Astrocyte (in vitro differentiated cells and primary cell): ENCODE results near the gene PTPRD. TPM values are rescaled to one million over a fixed set of nuclear protein-coding genes. Genes with fewer than 3 reads are reported as not detected.

Experiments used
- DNase-seq: peaks from one replicate; pipeline ENCODE4 v3.0.0-alpha.2; 2010; ENCODE audit warnings: low read depth
- FAIRE-seq: peaks from 2 replicates; lab custom pipeline; 2011; peaks lifted over from hg19 to GRCh38; lab: Jason Lieb, UNC
- H2AFZ ChIP-seq: 2 replicates; pipeline ENCODE4 v1.6.0; 2012; ENCODE audit warnings: low read depth, low read length, inconsistent platforms
- H3K27ac ChIP-seq: 2 replicates; pipeline ENCODE4 v1.5.1; 2011; ENCODE audit warnings: low read depth, low read length, inconsistent platforms
- H3K27me3 ChIP-seq: 2 replicates; pipeline ENCODE4 v1.6.0; 2011; ENCODE audit warnings: low read length, inconsistent platforms; ENCODE audit not compliant: insufficient read depth
- H3K36me3 ChIP-seq: 2 replicates; pipeline ENCODE4 v1.5.1; 2011; ENCODE audit warnings: low read length, inconsistent platforms; ENCODE audit not compliant: insufficient read depth
- H3K4me1 ChIP-seq: 2 replicates; pipeline ENCODE4 v1.5.1; 2011; ENCODE audit warnings: low read length, inconsistent platforms; ENCODE audit not compliant: insufficient read depth
- H3K4me2 ChIP-seq: 2 replicates; pipeline ENCODE4 v1.6.0; 2012; ENCODE audit warnings: low read length, inconsistent platforms
- H3K4me3 ChIP-seq: 2 replicates; pipeline ENCODE4 v1.5.1; 2011; ENCODE audit warnings: low read depth, mild to moderate bottlenecking, low read length, inconsistent platforms; ENCODE audit not compliant: insufficient read depth
- H3K79me2 ChIP-seq: 2 replicates; pipeline ENCODE4 v1.6.0; 2012; ENCODE audit warnings: mild to moderate bottlenecking, low read length, inconsistent platforms; ENCODE audit not compliant: insufficient read depth
- H3K9ac ChIP-seq: 2 replicates; pipeline ENCODE4 v1.6.0; 2012; ENCODE audit warnings: mild to moderate bottlenecking, low read length, inconsistent platforms
- H3K9me3 ChIP-seq: 2 replicates; pipeline ENCODE4 v1.5.1; 2012; ENCODE audit warnings: low read depth, mild to moderate bottlenecking, low read length, inconsistent platforms; ENCODE audit not compliant: insufficient read depth
- H4K20me1 ChIP-seq: 2 replicates; pipeline ENCODE4 v1.6.0; 2012; ENCODE audit warnings: low read length, inconsistent platforms; ENCODE audit not compliant: insufficient read depth
- H3K27ac Mint-ChIP-seq: one replicate; pipeline ENCODE4 v1.8.0; 2021; ENCODE audit warnings: mild to moderate bottlenecking, mixed read lengths; ENCODE audit not compliant: unreplicated experiment
- H3K27me3 Mint-ChIP-seq: one replicate; pipeline ENCODE4 v1.8.0; 2021; ENCODE audit warnings: low read depth, mixed read lengths; ENCODE audit not compliant: unreplicated experiment
- H3K36me3 Mint-ChIP-seq: one replicate; pipeline ENCODE4 v1.8.0; 2021; ENCODE audit warnings: low read depth, mixed read lengths; ENCODE audit not compliant: unreplicated experiment
- H3K4me1 Mint-ChIP-seq: one replicate; pipeline ENCODE4 v1.8.0; 2021; ENCODE audit warnings: low read depth, mixed read lengths; ENCODE audit not compliant: unreplicated experiment
- H3K4me3 Mint-ChIP-seq: one replicate; pipeline ENCODE4 v1.8.0; 2021; ENCODE audit warnings: mild to moderate bottlenecking, moderate library complexity, mixed read lengths; ENCODE audit not compliant: unreplicated experiment
- H3K9me3 Mint-ChIP-seq: one replicate; pipeline ENCODE4 v1.8.0; 2021; ENCODE audit warnings: mild to moderate bottlenecking, mixed read lengths; ENCODE audit not compliant: unreplicated experiment
- CTCF ChIP-seq: IDR thresholded peaks from 2 replicates; pipeline ENCODE4 v1.5.1; 2011; ENCODE audit warnings: low read depth, mild to moderate bottlenecking, inconsistent platforms, low read length, moderate library complexity; ENCODE audit not compliant: insufficient read depth
- EZH2 ChIP-seq: IDR thresholded peaks from 2 replicates; pipeline ENCODE4 v1.6.1; 2012; ENCODE audit warnings: mild to moderate bottlenecking, low read length, inconsistent platforms; ENCODE audit not compliant: insufficient read depth
- total RNA-seq: library from RNA; stranded (reverse); gene quantifications from 2 replicates; pipeline ENCODE4 v1.2.1, GENCODE V29; 2021

The PTPRD gene
- total RNA-seq, 1 donor from 2014 or later, result 88.1 TPM

GRCh38 chr9:8366161-8366926 is 2246.5 kb downstream of the PTPRD start:
- Histone ChIP-seq H3K27me3 (no peaks in the 10 kb centered on the region), H3K9me3 (no peaks in the 10 kb centered on the region), H3K9ac (no peak overlapping the region), H3K36me3 (no peaks in the 10 kb centered on the region), H2AFZ (no peak overlapping the region), H3K4me3 (no peak overlapping the region), H3K4me1 (peaks cover 25% of the 10 kb centered on the region), H3K4me2 (peak overlapping the region; percentile 80), H3K79me2 (no peaks in the 10 kb centered on the region), H4K20me1 (no peaks in the 10 kb centered on the region), H3K27ac (peak overlapping the region; percentile 88)
- peaks cover 39% of the 10 kb centered on the region for H3K4me1 Mint-ChIP-seq
- DNase-seq, result peak; percentile 82
- no peak overlapping the region for H3K4me3 Mint-ChIP-seq
- TF ChIP-seq EZH2 (no peak), CTCF (no peak)
- no peaks in the 10 kb centered on the region for H3K36me3 Mint-ChIP-seq
- FAIRE-seq, result no peak
- peak overlapping the region; percentile 3 for H3K27ac Mint-ChIP-seq
- no peaks in the 10 kb centered on the region for H3K27me3 Mint-ChIP-seq
- no peaks in the 10 kb centered on the region for H3K9me3 Mint-ChIP-seq

GRCh38 chr9:8365466-8366160 is 2247.2 kb downstream of the PTPRD start:
- H3K79me2 ChIP-seq, result no peaks in the 10 kb centered on the region
- no peak overlapping the region for H2AFZ ChIP-seq
- no peaks in the 10 kb centered on the region for H3K9me3 ChIP-seq
- no peaks in the 10 kb centered on the region for H3K27me3 ChIP-seq
- peaks cover 39% of the 10 kb centered on the region for H3K4me1 Mint-ChIP-seq
- no peaks in the 10 kb centered on the region for H3K27me3 Mint-ChIP-seq
- no peak overlapping the region for H3K4me3 ChIP-seq
- H3K36me3 Mint-ChIP-seq, result no peaks in the 10 kb centered on the region
- no peak for TF ChIP-seq CTCF
- TF ChIP-seq EZH2, result no peak
- H3K27ac ChIP-seq, result peak overlapping the region; percentile 88
- no peaks in the 10 kb centered on the region for H3K36me3 ChIP-seq
- H3K4me1 ChIP-seq, result peaks cover 25% of the 10 kb centered on the region
- no peaks in the 10 kb centered on the region for H4K20me1 ChIP-seq
- H3K9me3 Mint-ChIP-seq, result no peaks in the 10 kb centered on the region
- DNase-seq, result peak; percentile 12
- peak overlapping the region; percentile 97 for H3K27ac Mint-ChIP-seq
- H3K9ac ChIP-seq, result peak overlapping the region; percentile 44
- H3K4me3 Mint-ChIP-seq, result no peak overlapping the region
- peak overlapping the region; percentile 80 for H3K4me2 ChIP-seq
- FAIRE-seq, result no peak

- FAIRE-seq (no peak), DNase-seq (peak; percentile 83)
- Histone ChIP-seq H3K9ac (peak overlapping the region; percentile 44), H3K36me3 (no peaks in the 10 kb centered on the region), H3K4me1 (peaks cover 25% of the 10 kb centered on the region), H4K20me1 (no peaks in the 10 kb centered on the region), H3K79me2 (no peaks in the 10 kb centered on the region), H3K27me3 (no peaks in the 10 kb centered on the region), H3K4me2 (peak overlapping the region; percentile 80), H3K27ac (peak overlapping the region; percentile 88), H3K4me3 (no peak overlapping the region), H2AFZ (no peak overlapping the region), H3K9me3 (no peaks in the 10 kb centered on the region)
- no peak overlapping the region for H3K4me3 Mint-ChIP-seq
- peaks cover 39% of the 10 kb centered on the region for H3K4me1 Mint-ChIP-seq
- no peaks in the 10 kb centered on the region for H3K9me3 Mint-ChIP-seq
- peak overlapping the region; percentile 97 for H3K27ac Mint-ChIP-seq
- H3K27me3 Mint-ChIP-seq, result no peaks in the 10 kb centered on the region
- no peaks in the 10 kb centered on the region for H3K36me3 Mint-ChIP-seq
- no peak for TF ChIP-seq EZH2
- TF ChIP-seq CTCF, result no peak
Observed at GRCh38 chr9:8365029-8365428, 2247.8 kb downstream of the PTPRD start.
